ENCODE results near the gene BPIFB1. TPM values are rescaled to one million over a fixed set of nuclear protein-coding genes. Genes with fewer than 3 reads are reported as not detected.

The BPIFB1 gene, protein sequence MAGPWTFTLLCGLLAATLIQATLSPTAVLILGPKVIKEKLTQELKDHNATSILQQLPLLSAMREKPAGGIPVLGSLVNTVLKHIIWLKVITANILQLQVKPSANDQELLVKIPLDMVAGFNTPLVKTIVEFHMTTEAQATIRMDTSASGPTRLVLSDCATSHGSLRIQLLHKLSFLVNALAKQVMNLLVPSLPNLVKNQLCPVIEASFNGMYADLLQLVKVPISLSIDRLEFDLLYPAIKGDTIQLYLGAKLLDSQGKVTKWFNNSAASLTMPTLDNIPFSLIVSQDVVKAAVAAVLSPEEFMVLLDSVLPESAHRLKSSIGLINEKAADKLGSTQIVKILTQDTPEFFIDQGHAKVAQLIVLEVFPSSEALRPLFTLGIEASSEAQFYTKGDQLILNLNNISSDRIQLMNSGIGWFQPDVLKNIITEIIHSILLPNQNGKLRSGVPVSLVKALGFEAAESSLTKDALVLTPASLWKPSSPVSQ
- not detected for total RNA-seq

DNA sequence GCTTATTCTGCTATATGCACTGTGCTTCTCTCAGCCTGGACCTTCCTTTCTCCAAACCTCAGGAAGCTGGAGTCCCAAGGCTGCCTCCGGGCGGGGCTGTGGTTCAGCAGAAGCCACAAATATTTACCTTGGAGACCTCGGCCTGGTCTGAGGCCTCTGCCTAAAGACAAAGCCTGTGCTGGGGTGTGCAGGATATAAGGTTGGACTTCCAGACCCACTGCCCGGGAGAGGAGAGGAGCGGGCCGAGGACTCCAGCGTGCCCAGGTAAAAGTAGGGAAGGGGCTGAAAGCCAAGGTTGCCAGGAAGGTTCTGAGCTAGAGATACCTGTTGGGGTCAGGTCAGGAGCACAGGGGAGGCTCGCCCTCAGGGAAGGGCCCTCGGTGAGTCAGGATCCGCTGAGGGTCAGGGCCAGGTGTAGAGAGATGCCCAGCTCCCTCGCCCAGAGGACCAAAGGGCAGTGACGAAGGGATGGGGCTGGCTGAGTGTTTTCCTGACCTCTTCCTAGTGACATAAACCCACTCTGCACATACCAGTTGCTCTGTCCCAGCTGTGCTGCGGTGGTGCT lies at the start of gene BPIFB1:
Gene BPIFB1 (plus strand): TSS at position 224 of the 565 bp plus-strand sequence. CDS start 2,860 bp downstream, outside the sequence.
- no peak within 1 kb of the TSS for H3K4me3 ChIP-seq (ENCODE audit: low read length)
- H3K9me3 ChIP-seq (ENCODE audit: low read depth, low read length): no peaks in the 10 kb centered on the region
- no peaks in the 10 kb centered on the region for H3K4me1 ChIP-seq (ENCODE audit: insufficient read depth, low read length)
- no peaks in the 10 kb centered on the region for H3K27me3 ChIP-seq (ENCODE audit: insufficient read depth, low read length)

- Histone ChIP-seq H3K27me3 (ENCODE audit: insufficient read depth, low read length) (no peaks in the 10 kb centered on the region), H3K4me3 (ENCODE audit: low read length) (no peak overlapping the region), H3K4me1 (ENCODE audit: insufficient read depth, low read length) (no peaks in the 10 kb centered on the region), H3K9me3 (ENCODE audit: low read depth, low read length) (no peaks in the 10 kb centered on the region)
Measured at GRCh38 chr20:33234050-33234449, 49.0 kb upstream of the BPIFB1 start.

DNA sequence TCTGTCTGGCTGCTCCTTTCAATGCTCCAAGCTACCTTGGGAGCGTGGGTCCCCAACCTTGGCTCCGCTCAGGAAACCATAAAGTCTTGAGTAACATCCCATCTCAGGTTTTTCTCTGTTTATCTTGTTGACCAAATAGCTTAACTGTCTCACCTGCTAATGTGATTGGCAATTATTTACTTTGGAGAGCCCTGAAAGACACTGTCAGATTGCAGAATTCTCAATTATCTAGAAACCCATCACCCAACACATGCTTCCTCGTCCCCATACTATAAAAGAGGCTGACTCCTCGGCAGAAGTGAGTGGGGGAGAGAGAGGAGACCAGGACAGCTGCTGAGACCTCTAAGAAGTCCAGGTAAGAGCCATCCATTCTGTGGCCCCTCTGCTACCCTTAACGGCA lies 47.3 kb upstream of the BPIFB1 start, which contains the start of gene BPIFA1:
Gene BPIFA1 (plus strand): TSS at position 301 of the 400 bp plus-strand sequence. CDS start 1,716 bp downstream, outside the sequence.
- Histone ChIP-seq H3K9me3 (ENCODE audit: low read depth, low read length) (no peaks in the 10 kb centered on the region), H3K4me1 (ENCODE audit: insufficient read depth, low read length) (no peaks in the 10 kb centered on the region), H3K4me3 (ENCODE audit: low read length) (no peak within 1 kb of the TSS)

DNA sequence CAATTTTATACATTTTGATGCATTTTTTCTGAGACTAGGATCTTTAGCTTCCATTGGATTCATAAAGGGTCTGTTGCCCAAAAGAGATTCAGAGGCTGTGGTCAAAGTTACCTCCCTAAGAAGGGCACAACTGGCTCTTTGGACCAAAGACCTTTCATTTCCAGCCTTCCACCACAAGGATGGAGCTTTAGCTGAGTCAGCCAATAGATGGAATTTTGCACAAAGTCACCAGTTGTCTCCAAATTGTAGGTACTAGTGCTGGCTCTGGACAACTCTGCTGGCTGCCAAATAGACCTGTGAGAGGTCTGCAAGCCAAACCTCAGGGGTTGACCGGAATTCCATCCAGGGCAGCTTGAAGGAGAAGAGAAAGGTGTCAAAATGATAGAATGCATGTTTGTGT lies 46.7 kb upstream of the BPIFB1 start:
- Histone ChIP-seq H3K9me3 (ENCODE audit: low read depth, low read length) (no peaks in the 10 kb centered on the region), H3K4me3 (ENCODE audit: low read length) (no peak overlapping the region), H3K4me1 (ENCODE audit: insufficient read depth, low read length) (no peaks in the 10 kb centered on the region), H3K27me3 (ENCODE audit: insufficient read depth, low read length) (no peaks in the 10 kb centered on the region)

More for the DNA sequence above, 47.3 kb upstream of the BPIFB1 start, which contains the start of gene BPIFA1:
- H3K27me3 ChIP-seq (ENCODE audit: insufficient read depth, low read length): no peaks in the 10 kb centered on the region

DNA sequence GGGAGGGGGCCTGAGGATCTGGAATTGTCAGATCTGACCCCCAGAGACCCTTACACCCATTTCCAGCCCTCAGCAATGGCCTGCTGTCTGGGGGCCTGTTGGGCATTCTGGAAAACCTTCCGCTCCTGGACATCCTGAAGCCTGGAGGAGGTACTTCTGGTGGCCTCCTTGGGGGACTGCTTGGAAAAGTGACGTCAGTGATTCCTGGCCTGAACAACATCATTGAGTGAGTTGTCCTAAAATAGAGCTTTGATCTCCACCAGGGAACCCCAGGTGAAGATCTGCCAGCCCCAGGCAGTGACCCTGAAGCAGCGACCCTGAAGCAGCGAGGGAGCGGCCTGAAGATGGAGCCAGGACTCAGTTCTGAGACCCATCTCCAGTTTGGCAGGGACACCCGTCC lies 45.0 kb upstream of the BPIFB1 start:
- Histone ChIP-seq H3K27me3 (ENCODE audit: insufficient read depth, low read length) (no peaks in the 10 kb centered on the region), H3K4me3 (ENCODE audit: low read length) (no peak overlapping the region), H3K9me3 (ENCODE audit: low read depth, low read length) (no peaks in the 10 kb centered on the region), H3K4me1 (ENCODE audit: insufficient read depth, low read length) (no peaks in the 10 kb centered on the region)

GRCh38 chr20:33239418-33239817 lies 43.6 kb upstream of the BPIFB1 start:
- no peak overlapping the region for H3K4me3 ChIP-seq (ENCODE audit: low read length)

GRCh38 chr20:33239979-33240736 lies 42.9 kb upstream of the BPIFB1 start:
- Histone ChIP-seq H3K9me3 (ENCODE audit: low read depth, low read length) (no peaks in the 10 kb centered on the region), H3K27me3 (ENCODE audit: insufficient read depth, low read length) (no peaks in the 10 kb centered on the region), H3K4me3 (ENCODE audit: low read length) (no peak overlapping the region), H3K4me1 (ENCODE audit: insufficient read depth, low read length) (no peaks in the 10 kb centered on the region)

More at GRCh38 chr20:33239418-33239817, 43.6 kb upstream of the BPIFB1 start:
- no peaks in the 10 kb centered on the region for H3K27me3 ChIP-seq (ENCODE audit: insufficient read depth, low read length)
- H3K9me3 ChIP-seq (ENCODE audit: low read depth, low read length): no peaks in the 10 kb centered on the region
- H3K4me1 ChIP-seq (ENCODE audit: insufficient read depth, low read length): no peaks in the 10 kb centered on the region

DNA sequence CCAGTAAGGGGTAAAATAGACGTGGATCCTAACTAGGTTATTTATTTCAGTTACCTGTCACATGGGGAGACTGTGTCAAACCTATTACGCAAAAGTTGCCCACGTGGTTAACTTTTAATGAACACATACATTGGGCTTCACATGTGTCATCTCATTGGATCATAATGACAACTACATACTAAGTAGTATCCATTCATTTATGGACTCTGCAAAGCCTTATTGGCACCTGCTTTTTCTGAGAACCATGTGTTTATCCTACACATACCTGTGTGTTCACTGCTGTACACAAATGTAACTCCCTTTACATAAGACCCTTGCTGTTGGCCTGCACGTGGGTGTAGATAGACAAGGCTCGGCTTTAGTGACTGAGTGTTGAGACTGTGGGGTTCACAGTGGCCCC lies 42.1 kb upstream of the BPIFB1 start:
- Histone ChIP-seq H3K27me3 (ENCODE audit: insufficient read depth, low read length) (no peaks in the 10 kb centered on the region), H3K9me3 (ENCODE audit: low read depth, low read length) (no peaks in the 10 kb centered on the region), H3K4me3 (ENCODE audit: low read length) (no peak overlapping the region), H3K4me1 (ENCODE audit: insufficient read depth, low read length) (no peaks in the 10 kb centered on the region)

DNA sequence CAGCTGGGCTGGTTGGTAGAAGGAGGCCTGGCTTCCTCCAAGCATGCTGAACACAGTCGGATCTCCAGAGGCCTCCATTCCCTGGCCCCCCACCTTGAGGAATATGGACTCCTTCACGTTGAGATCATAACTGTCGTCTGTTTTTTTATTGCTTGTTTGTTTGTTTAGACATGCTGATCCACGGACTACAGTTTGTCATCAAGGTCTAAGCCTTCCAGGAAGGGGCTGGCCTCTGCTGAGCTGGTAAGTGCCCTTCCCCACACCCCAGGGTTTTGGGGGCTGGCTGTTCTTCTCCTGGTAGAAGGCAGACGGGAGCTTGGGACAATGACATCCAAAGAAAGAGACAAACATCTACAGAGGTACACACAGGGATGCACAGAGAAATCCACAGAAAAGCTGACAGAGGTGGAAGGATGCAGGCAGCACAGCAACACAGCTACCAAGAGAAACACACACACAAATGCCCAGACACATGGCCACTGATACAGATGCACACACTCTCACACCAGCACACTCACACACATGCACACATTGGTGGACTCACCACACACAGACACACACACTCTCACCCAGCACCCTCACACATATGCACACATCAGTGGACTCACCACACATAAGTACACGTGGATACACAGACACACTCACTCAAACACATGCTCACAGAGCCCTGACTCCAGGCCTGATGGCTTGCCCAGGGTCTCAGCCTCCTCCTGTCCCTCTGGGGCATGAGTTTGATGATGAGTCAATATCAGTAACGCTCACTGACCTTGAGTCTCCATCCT lies 40.5 kb upstream of the BPIFB1 start:
- Histone ChIP-seq H3K4me1 (ENCODE audit: insufficient read depth, low read length) (no peaks in the 10 kb centered on the region), H3K27me3 (ENCODE audit: insufficient read depth, low read length) (no peaks in the 10 kb centered on the region), H3K9me3 (ENCODE audit: low read depth, low read length) (no peaks in the 10 kb centered on the region), H3K4me3 (ENCODE audit: low read length) (no peak overlapping the region)

GRCh38 chr20:33246077-33246476 lies 36.9 kb upstream of the BPIFB1 start:
- no peaks in the 10 kb centered on the region for H3K9me3 ChIP-seq (ENCODE audit: low read depth, low read length)
- no peaks in the 10 kb centered on the region for H3K27me3 ChIP-seq (ENCODE audit: insufficient read depth, low read length)
- H3K4me1 ChIP-seq (ENCODE audit: insufficient read depth, low read length): no peaks in the 10 kb centered on the region
- no peak overlapping the region for H3K4me3 ChIP-seq (ENCODE audit: low read length)

GRCh38 chr20:33249456-33249855 lies 33.6 kb upstream of the BPIFB1 start:
- H3K27me3 ChIP-seq (ENCODE audit: insufficient read depth, low read length): no peaks in the 10 kb centered on the region
- H3K9me3 ChIP-seq (ENCODE audit: low read depth, low read length): no peaks in the 10 kb centered on the region
- no peaks in the 10 kb centered on the region for H3K4me1 ChIP-seq (ENCODE audit: insufficient read depth, low read length)
- H3K4me3 ChIP-seq (ENCODE audit: low read length): no peak overlapping the region

- Histone ChIP-seq H3K9me3 (ENCODE audit: low read depth, low read length) (no peaks in the 10 kb centered on the region), H3K4me3 (ENCODE audit: low read length) (no peak overlapping the region), H3K27me3 (ENCODE audit: insufficient read depth, low read length) (no peaks in the 10 kb centered on the region), H3K4me1 (ENCODE audit: insufficient read depth, low read length) (no peaks in the 10 kb centered on the region)
Measured at GRCh38 chr20:33250666-33251065, 32.3 kb upstream of the BPIFB1 start.

GRCh38 chr20:33251496-33251895 lies 31.5 kb upstream of the BPIFB1 start:
- Histone ChIP-seq H3K4me3 (ENCODE audit: low read length) (no peak overlapping the region), H3K27me3 (ENCODE audit: insufficient read depth, low read length) (no peaks in the 10 kb centered on the region), H3K9me3 (ENCODE audit: low read depth, low read length) (no peaks in the 10 kb centered on the region), H3K4me1 (ENCODE audit: insufficient read depth, low read length) (no peaks in the 10 kb centered on the region)

- H3K4me3 ChIP-seq (ENCODE audit: low read length): no peak overlapping the region
- H3K27me3 ChIP-seq (ENCODE audit: insufficient read depth, low read length): no peaks in the 10 kb centered on the region
- H3K4me1 ChIP-seq (ENCODE audit: insufficient read depth, low read length): no peaks in the 10 kb centered on the region
- no peaks in the 10 kb centered on the region for H3K9me3 ChIP-seq (ENCODE audit: low read depth, low read length)
Measured at GRCh38 chr20:33252460-33252859, 30.6 kb upstream of the BPIFB1 start.
